K562 (cell line): ENCODE data around the gene POLDIP3. TPM values are rescaled to one million over a fixed set of nuclear protein-coding genes. Genes with fewer than 3 reads are reported as not detected.

Experiments used
- ADNP ChIP-seq: fragments of 200-800 bp; sonication (Bioruptor generic); IDR thresholded peaks from 2 replicates; pipeline ENCODE4 v1.6.1; 2016; ENCODE audit warnings: missing genetic modification characterization, missing compliant biosample characterization
- ATF3 ChIP-seq, 2 experiments: fragments of 450-650 bp in 1 of 2; sonication (generic) in 1 of 2; formaldehyde crosslinking in 1 of 2; IDR thresholded peaks in 1 of 2; conservative IDR thresholded peaks in 1 of 2; 2 replicates each; pipeline versions ENCODE4 v1.6.1 to v1.8.1; 2016 to 2023; ENCODE audit warnings: mild to moderate bottlenecking in 2 of 2, moderate library complexity in 2 of 2, inconsistent platforms in 1 of 2, missing genetic modification reagents in 1 of 2
- BACH1 ChIP-seq: fragments of 200-800 bp; sonication (Bioruptor generic); IDR thresholded peaks from 2 replicates; pipeline ENCODE4 v1.6.1; 2016; ENCODE audit warnings: missing genetic modification characterization, missing compliant biosample characterization
- BRF1 ChIP-seq: IDR thresholded peaks from 3 replicates; pipeline ENCODE4 v1.6.1; 2011; ENCODE audit warnings: borderline replicate concordance, mild to moderate bottlenecking; ENCODE audit not compliant: insufficient read length; ENCODE audit errors: extremely low read depth
- CBX2 ChIP-seq: fragments of 200-600 bp; sonication (generic); IDR thresholded peaks from one replicate; pipeline ENCODE4 v1.6.1; 2012; ENCODE audit warnings: mild to moderate bottlenecking, low read length, inconsistent platforms; ENCODE audit not compliant: insufficient read depth, poor library complexity, severe bottlenecking
- CHCHD3 ChIP-seq: fragments of 250-450 bp; sonication (Bioruptor Pico); IDR thresholded peaks from 2 replicates; pipeline ENCODE4 v2.1.2; 2022; ENCODE audit warnings: mild to moderate bottlenecking
- DACH1 ChIP-seq: fragments of 450-650 bp; IDR thresholded peaks from 2 replicates; pipeline ENCODE4 v1.6.1; 2018; ENCODE audit not compliant: partially characterized antibody
- E2F8 ChIP-seq: fragments of 450-650 bp; IDR thresholded peaks from 2 replicates; pipeline ENCODE4 v1.7.1; 2018; ENCODE audit warnings: mild to moderate bottlenecking, low read depth; ENCODE audit not compliant: partially characterized antibody
- FOXA1 ChIP-seq: fragments of 450-650 bp; IDR thresholded peaks from 2 replicates; pipeline ENCODE4 v1.6.1; 2016; ENCODE audit warnings: mild to moderate bottlenecking, borderline replicate concordance
- MEIS2 ChIP-seq: fragments of 450-650 bp; IDR thresholded peaks from 2 replicates; pipeline ENCODE4 v1.6.1; 2014; ENCODE audit warnings: mild to moderate bottlenecking; ENCODE audit not compliant: partially characterized antibody
- NCOA4 ChIP-seq: fragments of 450-650 bp; IDR thresholded peaks from 2 replicates; pipeline ENCODE4 v1.6.1; 2018; ENCODE audit warnings: mild to moderate bottlenecking; ENCODE audit not compliant: partially characterized antibody
- NELFE ChIP-seq: IDR thresholded peaks from 2 replicates; pipeline ENCODE4 v1.6.1; 2011; ENCODE audit warnings: mild to moderate bottlenecking; ENCODE audit not compliant: insufficient read depth, insufficient read length
- NONO ChIP-seq, 2 experiments: fragments of 200-400 bp in 1 of 2; fragments of 450-650 bp in 1 of 2; formaldehyde crosslinking in 1 of 2; IDR thresholded peaks; 2 replicates each; pipeline ENCODE4 v1.6.1; 2017; ENCODE audit warnings: low read depth in 2 of 2, mild to moderate bottlenecking in 2 of 2, moderate library complexity in 2 of 2, low read length in 1 of 2
- SIN3A ChIP-seq, 2 experiments: fragments of 150-350 bp in 1 of 2; IDR thresholded peaks; 2 replicates each; pipeline ENCODE4 v1.6.1; 2011 to 2016; ENCODE audit warnings: borderline replicate concordance in 2 of 2, low read depth in 2 of 2, low read length in 2 of 2, mild to moderate bottlenecking in 2 of 2, moderate library complexity in 2 of 2; ENCODE audit not compliant: control insufficient read depth in 1 of 2
- TRIM24 ChIP-seq, 2 experiments: fragments of 450-650 bp; IDR thresholded peaks; 2 replicates each; pipeline ENCODE4 v1.6.1; 2016
- U2AF1 ChIP-seq: fragments of 200-400 bp; formaldehyde crosslinking; optimal IDR thresholded peaks from 2 replicates; pipeline ENCODE3; 2017; ENCODE audit warnings: mild to moderate bottlenecking, low read depth, low read length, moderate library complexity
- ZNF717 ChIP-seq: fragments of 250-450 bp; sonication (Bioruptor Pico); IDR thresholded peaks from 2 replicates; pipeline ENCODE4 v1.5.0; 2021
- polyA plus RNA-seq, 8 experiments: library from polyadenylated mRNA; depleted of rRNA in 4 of 8; stranded (reverse) in 5 of 8; unstranded in 3 of 8; fragments of >200 nt; fragmentation: Nextera tagmentation in 2 of 8; fragmentation: Illumina TruSeq in 1 of 8; extraction: Ambion mirVana in 2 of 8; extraction: Trizol in 1 of 8; gene quantifications; 2 replicates each; pipeline versions ENCODE4 v1.2.1 to v1.2.3, GENCODE V29; 2011 to 2014; ENCODE audit warnings: inconsistent platforms in 1 of 8, missing spikeins in 1 of 8
- total RNA-seq, 7 experiments: library from RNA; depleted of rRNA in 6 of 7; stranded (reverse); fragments of >200 nt in 6 of 7; fragmentation: Illumina TruSeq in 2 of 7; extraction: Trizol in 2 of 7; gene quantifications; 2 replicates each; pipeline versions ENCODE4 v1.2.1 to v1.2.3, GENCODE V29; 2011 to 2021; ENCODE audit warnings: low replicate concordance in 1 of 7
- TF ChIP-seq, protein P1 (sequence below): fragments of 450-650 bp; IDR thresholded peaks from 2 replicates; pipeline ENCODE4 v1.6.1; 2016; ENCODE audit warnings: missing biosample characterization, missing genetic modification characterization
- TF ChIP-seq, protein P2 (sequence below): sonication (generic); formaldehyde crosslinking; IDR thresholded peaks from 2 replicates; pipeline ENCODE4 v1.8.0; 2022; ENCODE audit warnings: mild to moderate bottlenecking, missing genetic modification reagents, borderline replicate concordance

The POLDIP3 gene
- total and polyA plus RNA-seq, 9 of the 15 experiments (the other 6 are each of a cell fraction or from before 2014, with no cell fraction given): 14.3 to 53.0 (median 26.3) TPM

GRCh38 chr22:42615092-42615859, 593 bp upstream of the POLDIP3 start (continued):
- TF ChIP-seq ATF3 (IDR thresholded peaks at IDR 0.05): peak; percentile 41; the same call in 1 of the 2 replicates
- peak; percentile 96 for TF ChIP-seq ATF3 (CRISPR knock-in tag; conservative IDR thresholded peaks at IDR 0.05)
- peak; percentile 91 for TF ChIP-seq NCOA4
- peak; percentile 20 for TF ChIP-seq MEIS2
- peak; percentile 97 for TF ChIP-seq ZNF717
- peak; percentile 81 for TF ChIP-seq NELFE
- peak; percentile 41 for TF ChIP-seq E2F8
- TF ChIP-seq CBX2: no peak
- peak; percentile 70 for TF ChIP-seq U2AF1
- peak; percentile 98 for TF ChIP-seq CHCHD3 (CRISPR knock-in tag)
- TF ChIP-seq, protein P1, sequence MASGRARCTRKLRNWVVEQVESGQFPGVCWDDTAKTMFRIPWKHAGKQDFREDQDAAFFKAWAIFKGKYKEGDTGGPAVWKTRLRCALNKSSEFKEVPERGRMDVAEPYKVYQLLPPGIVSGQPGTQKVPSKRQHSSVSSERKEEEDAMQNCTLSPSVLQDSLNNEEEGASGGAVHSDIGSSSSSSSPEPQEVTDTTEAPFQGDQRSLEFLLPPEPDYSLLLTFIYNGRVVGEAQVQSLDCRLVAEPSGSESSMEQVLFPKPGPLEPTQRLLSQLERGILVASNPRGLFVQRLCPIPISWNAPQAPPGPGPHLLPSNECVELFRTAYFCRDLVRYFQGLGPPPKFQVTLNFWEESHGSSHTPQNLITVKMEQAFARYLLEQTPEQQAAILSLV (tag): peak; percentile 68; the same call in 1 of the 2 replicates
- TF ChIP-seq FOXA1: no peak
- no peak for TF ChIP-seq BRF1
- TF ChIP-seq SIN3A (IDR thresholded peaks at IDR 0.05; ENCODE audit: borderline replicate concordance in 2 of 2, control insufficient read depth in 1 of 2, low read depth in 2 of 2, low read length in 2 of 2): peak; percentile 91 to 96; a peak in 2 of 4 replicates
- TF ChIP-seq, protein P2, sequence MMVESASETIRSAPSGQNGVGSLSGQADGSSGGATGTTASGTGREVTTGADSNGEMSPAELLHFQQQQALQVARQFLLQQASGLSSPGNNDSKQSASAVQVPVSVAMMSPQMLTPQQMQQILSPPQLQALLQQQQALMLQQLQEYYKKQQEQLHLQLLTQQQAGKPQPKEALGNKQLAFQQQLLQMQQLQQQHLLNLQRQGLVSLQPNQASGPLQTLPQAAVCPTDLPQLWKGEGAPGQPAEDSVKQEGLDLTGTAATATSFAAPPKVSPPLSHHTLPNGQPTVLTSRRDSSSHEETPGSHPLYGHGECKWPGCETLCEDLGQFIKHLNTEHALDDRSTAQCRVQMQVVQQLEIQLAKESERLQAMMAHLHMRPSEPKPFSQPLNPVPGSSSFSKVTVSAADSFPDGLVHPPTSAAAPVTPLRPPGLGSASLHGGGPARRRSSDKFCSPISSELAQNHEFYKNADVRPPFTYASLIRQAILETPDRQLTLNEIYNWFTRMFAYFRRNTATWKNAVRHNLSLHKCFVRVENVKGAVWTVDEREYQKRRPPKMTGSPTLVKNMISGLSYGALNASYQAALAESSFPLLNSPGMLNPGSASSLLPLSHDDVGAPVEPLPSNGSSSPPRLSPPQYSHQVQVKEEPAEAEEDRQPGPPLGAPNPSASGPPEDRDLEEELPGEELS (CRISPR knock-in tag): peak; percentile 91
- TF ChIP-seq DACH1: peak; percentile 34
- peak; percentile 95 to 97 for TF ChIP-seq NONO (IDR thresholded peaks at IDR 0.05; ENCODE audit: low read depth in 2 of 2, low read length in 1 of 2)
- peak in 1 of 2 experiments; percentile 37; a peak in 1 of 4 replicates for TF ChIP-seq TRIM24 (IDR thresholded peaks at IDR 0.05)
- peak; percentile 74 for TF ChIP-seq BACH1 (tag)
- no peak for TF ChIP-seq ADNP (tag)
